Mesendoderm (in vitro differentiated cells): Measurements from ENCODE around the gene NCLN.
"Not testable (repeated sequence)": the region's sequence is repeated elsewhere in the genome, so short reads cannot be mapped to it uniquely, and the experiment has no call there.

ENCODE experiments used
- DNase-seq: peaks from one replicate; pipeline ENCODE4 v3.0.0; 2013
- H2AK5ac ChIP-seq: 2 replicates; pipeline ENCODE4 v1.6.1; 2013; ENCODE audit warnings: low read length, inconsistent platforms
- H2BK120ac ChIP-seq: 2 replicates; pipeline ENCODE4 v1.6.1; 2013; ENCODE audit warnings: low read depth, mild to moderate bottlenecking, low read length, moderate library complexity, mixed read lengths
- H2BK15ac ChIP-seq: replicated peaks from 2 replicates; pipeline ENCODE4 v1.6.1; 2013; ENCODE audit warnings: low read depth, mild to moderate bottlenecking, moderate library complexity
- H2BK5ac ChIP-seq: 2 replicates; pipeline ENCODE4 v1.6.1; 2013; ENCODE audit warnings: low read length, inconsistent platforms
- H3K18ac ChIP-seq: 2 replicates; pipeline ENCODE4 v1.6.1; 2013; ENCODE audit warnings: mild to moderate bottlenecking, low read length, mixed read lengths
- H3K23ac ChIP-seq: one replicate; pipeline ENCODE4 v1.6.1; 2013; ENCODE audit warnings: low read length
- H3K27ac ChIP-seq: 2 replicates; pipeline ENCODE4 v1.5.1; 2013; ENCODE audit warnings: low read depth, mild to moderate bottlenecking, inconsistent platforms, low read length, moderate library complexity
- H3K27me3 ChIP-seq: 2 replicates; pipeline ENCODE4 v1.6.1; 2013; ENCODE audit warnings: low read length, control low read depth, mild to moderate bottlenecking, inconsistent platforms; ENCODE audit not compliant: insufficient read depth, poor library complexity
- H3K36me3 ChIP-seq: 2 replicates; pipeline ENCODE4 v1.6.1; 2013; ENCODE audit warnings: low read length, inconsistent platforms; ENCODE audit not compliant: control insufficient read depth, insufficient read depth
- H3K4ac ChIP-seq: one replicate; pipeline ENCODE4 v1.6.1; 2013; ENCODE audit warnings: low read depth, mild to moderate bottlenecking, low read length, moderate library complexity
- H3K4me1 ChIP-seq: 2 replicates; pipeline ENCODE4 v1.6.1; 2013; ENCODE audit warnings: low read depth, low read length, inconsistent platforms; ENCODE audit not compliant: control insufficient read depth
- H3K4me2 ChIP-seq: 2 replicates; pipeline ENCODE4 v1.6.1; 2013; ENCODE audit warnings: low read length
- H3K4me3 ChIP-seq: 2 replicates; pipeline ENCODE4 v1.5.1; 2013; ENCODE audit warnings: mild to moderate bottlenecking, low read length
- H3K56ac ChIP-seq: one replicate; pipeline ENCODE4 v1.6.1; 2013; ENCODE audit warnings: low read length
- H3K79me1 ChIP-seq: 2 replicates; pipeline ENCODE4 v1.6.1; 2013; ENCODE audit warnings: low read length, inconsistent platforms
- H3K79me2 ChIP-seq: 2 replicates; pipeline ENCODE4 v1.6.1; 2013; ENCODE audit warnings: mild to moderate bottlenecking, low read length; ENCODE audit not compliant: control insufficient read depth, insufficient read depth
- H3K9ac ChIP-seq: 2 replicates; pipeline ENCODE4 v1.6.1; 2013; ENCODE audit warnings: low read length, inconsistent platforms
- H4K5ac ChIP-seq: one replicate; pipeline ENCODE4 v1.6.1; 2013; ENCODE audit warnings: low read length
- H4K8ac ChIP-seq: one replicate; pipeline ENCODE4 v1.6.1; 2013; ENCODE audit warnings: low read depth, mild to moderate bottlenecking, control low read depth, low read length, moderate library complexity
- WGBS: extraction: QIAGEN DNeasy Blood & Tissue Kit; methylation state at CpG from one replicate; pipeline ENCODE4 v1.1.7; 2013; ENCODE audit warnings: low lambda C conversion rate, missing lambda C conversion rate; ENCODE audit not compliant: insufficient coverage; ENCODE audit errors: extremely low coverage; 5-methylcytosine and 5-hydroxymethylcytosine counted together

Gene NCLN

DNA sequence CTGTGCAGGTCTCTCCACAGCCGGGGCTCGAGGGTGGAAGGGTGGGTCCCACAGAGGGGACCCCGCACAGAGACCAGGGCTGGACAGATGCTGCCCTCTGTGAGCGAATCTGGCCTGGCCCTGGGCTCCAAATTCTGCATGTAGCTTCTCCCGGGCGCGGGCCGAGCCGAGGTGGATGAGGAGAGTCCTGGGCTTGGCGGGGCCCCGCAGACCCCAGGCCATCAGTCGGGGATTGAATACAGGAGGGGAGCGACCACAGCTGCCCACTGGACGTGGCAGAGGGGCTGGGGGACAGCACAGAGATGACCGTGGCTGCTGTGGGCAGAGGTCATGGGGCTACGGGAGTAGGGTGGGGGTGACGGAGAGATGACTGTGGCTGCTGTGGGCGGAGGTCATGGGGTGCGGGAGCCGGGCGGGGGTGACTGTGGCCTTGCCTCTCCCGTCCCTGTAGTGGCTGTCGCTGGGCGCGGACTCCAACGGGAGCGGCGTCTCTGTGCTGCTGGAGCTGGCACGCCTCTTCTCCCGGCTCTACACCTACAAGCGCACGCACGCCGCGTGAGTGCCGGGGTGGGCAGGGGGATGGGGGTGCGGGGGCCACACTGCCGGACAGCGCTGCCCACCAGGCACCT lies 15.5 kb downstream of the NCLN start:
- Histone ChIP-seq H3K36me3 (peaks cover 1% of the 10 kb centered on the region), H3K9ac (no peak overlapping the region), H2BK5ac (no peak overlapping the region), H4K8ac (no peak overlapping the region), H2BK120ac (no peak overlapping the region), H3K27ac (no peak overlapping the region), H3K18ac (no peak overlapping the region), H3K23ac (no peak overlapping the region), H2AK5ac (no peak overlapping the region), H4K5ac (no peak overlapping the region), H3K4me3 (no peak overlapping the region), H3K4me2 (no peak overlapping the region), H3K4ac (no peak overlapping the region), H3K79me1 (no peaks in the 10 kb centered on the region), H3K79me2 (no peaks in the 10 kb centered on the region), H3K4me1 (no peaks in the 10 kb centered on the region), H3K56ac (no peak overlapping the region), H3K27me3 (no peaks in the 10 kb centered on the region), H2BK15ac (no peak overlapping the region)
- no CpG with 5 or more reads among the region's 39 CpGs for WGBS
- no peak for DNase-seq

DNA sequence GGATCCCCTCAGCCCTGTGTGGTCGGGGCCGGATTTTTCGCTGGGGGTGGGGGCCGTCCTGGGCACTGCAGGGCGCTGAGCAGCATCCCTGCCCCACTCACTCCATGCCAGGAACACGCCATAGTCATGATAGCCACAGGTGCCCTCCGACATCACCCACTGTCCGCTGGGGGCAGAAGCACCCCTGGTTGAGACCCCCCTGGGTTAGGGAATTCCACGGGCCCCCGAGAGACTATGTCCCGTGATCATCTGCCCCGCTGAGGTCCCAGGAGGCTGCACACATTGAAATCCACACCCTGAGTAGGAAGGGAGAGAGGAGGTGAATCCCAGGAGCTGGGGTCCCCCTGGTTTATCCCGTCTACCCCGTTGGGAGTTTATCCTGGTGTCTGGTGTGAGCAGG lies 16.2 kb downstream of the NCLN start:
- Histone ChIP-seq H4K8ac (no peak overlapping the region), H3K27me3 (no peaks in the 10 kb centered on the region), H3K36me3 (peaks cover 3% of the 10 kb centered on the region), H3K23ac (no peak overlapping the region), H3K4me2 (no peak overlapping the region), H3K27ac (no peak overlapping the region), H3K4me3 (no peak overlapping the region), H2AK5ac (no peak overlapping the region), H3K56ac (no peak overlapping the region), H3K79me1 (no peaks in the 10 kb centered on the region), H4K5ac (no peak overlapping the region), H3K4me1 (no peaks in the 10 kb centered on the region), H2BK120ac (no peak overlapping the region), H2BK15ac (no peak overlapping the region), H2BK5ac (no peak overlapping the region), H3K4ac (no peak overlapping the region), H3K9ac (no peak overlapping the region), H3K79me2 (no peaks in the 10 kb centered on the region), H3K18ac (no peak overlapping the region)
- no CpG with 5 or more reads among the region's 14 CpGs for WGBS
- no peak for DNase-seq

DNA sequence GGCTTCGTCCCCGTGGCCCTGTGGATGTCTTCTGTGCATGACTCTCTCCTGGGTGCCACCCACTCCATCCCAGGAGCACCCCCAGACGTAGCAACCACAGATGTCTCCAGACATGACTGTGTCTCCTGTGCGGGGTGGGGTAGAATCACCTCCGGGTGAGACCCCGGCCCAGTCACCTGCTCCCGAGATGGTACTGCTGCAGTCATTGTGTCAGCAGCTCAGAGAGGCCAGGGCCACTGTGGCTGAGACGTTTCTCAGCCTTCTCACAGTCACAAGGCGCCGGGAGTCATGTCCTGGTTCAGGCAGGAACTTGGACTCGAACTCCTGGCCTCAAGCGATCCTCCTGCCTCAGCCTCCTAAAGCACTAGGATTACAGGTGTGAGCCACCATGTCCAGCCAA lies 16.6 kb downstream of the NCLN start:
- Histone ChIP-seq H4K8ac (no peak overlapping the region), H3K56ac (no peak overlapping the region), H3K4me3 (no peak overlapping the region), H3K4ac (no peak overlapping the region), H4K5ac (no peak overlapping the region), H3K79me2 (no peaks in the 10 kb centered on the region), H3K9ac (no peak overlapping the region), H3K79me1 (no peaks in the 10 kb centered on the region), H3K23ac (no peak overlapping the region), H3K27ac (no peak overlapping the region), H3K27me3 (no peaks in the 10 kb centered on the region), H3K36me3 (peaks cover 3% of the 10 kb centered on the region), H2AK5ac (no peak overlapping the region), H2BK120ac (no peak overlapping the region), H3K18ac (no peak overlapping the region), H2BK15ac (no peak overlapping the region), H3K4me1 (no peaks in the 10 kb centered on the region), H3K4me2 (no peak overlapping the region), H2BK5ac (no peak overlapping the region)
- no peak for DNase-seq
- no CpG with 5 or more reads among the region's 12 CpGs for WGBS

DNA sequence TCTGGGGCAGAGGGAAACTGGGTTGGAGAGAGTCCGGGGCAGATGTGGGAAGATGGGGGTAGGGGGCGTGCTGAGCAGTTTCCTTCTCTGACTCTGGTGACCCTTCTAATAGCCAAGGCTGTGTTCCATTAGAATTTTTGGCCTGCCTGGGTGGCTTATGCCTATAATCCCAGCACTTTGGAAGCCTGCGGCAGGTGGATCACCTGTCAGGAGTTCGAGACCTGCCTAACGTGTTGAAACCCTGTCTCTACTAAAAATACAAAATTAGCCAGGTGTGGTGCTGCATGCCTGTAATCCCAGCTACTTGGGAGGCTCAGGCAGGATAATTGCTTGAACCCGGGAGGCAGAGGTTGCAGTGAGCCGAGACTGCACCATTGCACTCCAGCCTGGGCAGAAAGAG lies 17.2 kb downstream of the NCLN start:
- H3K4ac ChIP-seq, H3K56ac ChIP-seq, H3K36me3 ChIP-seq, H2BK15ac ChIP-seq, DNase-seq, H3K4me3 ChIP-seq, H3K27ac ChIP-seq, H3K18ac ChIP-seq, H3K23ac ChIP-seq, H4K8ac ChIP-seq, H3K27me3 ChIP-seq, H3K79me2 ChIP-seq, H3K9ac ChIP-seq, H2AK5ac ChIP-seq, H2BK5ac ChIP-seq, H4K5ac ChIP-seq, H3K4me2 ChIP-seq, H3K79me1 ChIP-seq, H3K4me1 ChIP-seq, H2BK120ac ChIP-seq: not testable (repeated sequence)
- no CpG with 5 or more reads among the region's 7 CpGs for WGBS

DNA sequence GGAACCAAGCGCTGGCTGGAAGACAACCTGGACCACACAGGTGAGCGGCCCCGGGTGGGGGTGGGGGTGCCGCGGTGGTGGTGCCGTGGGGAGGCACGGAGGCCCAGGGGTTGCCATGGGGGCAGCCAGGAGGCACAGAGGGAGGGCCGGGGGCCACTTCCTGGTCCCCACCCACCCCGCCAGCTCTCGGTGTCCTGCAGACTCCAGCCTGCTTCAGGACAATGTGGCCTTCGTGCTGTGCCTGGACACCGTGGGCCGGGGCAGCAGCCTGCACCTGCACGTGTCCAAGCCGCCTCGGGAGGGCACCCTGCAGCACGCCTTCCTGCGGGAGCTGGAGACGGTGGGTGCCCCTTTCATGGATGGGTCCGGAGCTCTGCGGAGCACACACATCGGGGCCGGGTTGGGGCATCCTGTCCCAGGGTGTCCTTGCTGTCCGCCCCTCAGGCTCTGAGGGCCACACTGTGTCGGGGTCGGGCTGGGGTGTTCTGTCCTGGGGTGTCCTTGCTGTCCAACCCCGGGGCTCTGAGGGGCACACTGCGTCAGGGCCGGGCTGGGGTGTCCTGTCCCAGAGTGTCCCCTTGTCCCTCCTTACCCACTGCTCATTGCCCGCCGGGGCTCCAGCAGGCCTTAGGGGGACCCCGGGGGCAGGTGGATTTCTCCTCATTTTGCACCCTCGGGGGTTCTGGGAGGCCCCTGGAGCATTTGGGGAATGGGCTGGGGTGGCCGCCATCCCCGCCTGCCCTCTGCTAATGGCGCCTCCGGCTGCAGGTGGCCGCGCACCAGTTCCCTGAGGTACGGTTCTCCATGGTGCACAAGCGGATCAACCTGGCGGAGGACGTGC lies 18.3 kb downstream of the NCLN start:
- Histone ChIP-seq H2BK15ac (no peak overlapping the region), H4K5ac (no peak overlapping the region), H3K4me2 (no peak overlapping the region), H3K27me3 (no peaks in the 10 kb centered on the region), H3K23ac (no peak overlapping the region), H3K18ac (no peak overlapping the region), H2BK5ac (no peak overlapping the region), H3K36me3 (peaks cover 5% of the 10 kb centered on the region), H3K79me2 (no peaks in the 10 kb centered on the region), H2AK5ac (no peak overlapping the region), H2BK120ac (no peak overlapping the region), H3K56ac (no peak overlapping the region), H3K27ac (no peak overlapping the region), H3K4me1 (no peaks in the 10 kb centered on the region), H3K79me1 (no peaks in the 10 kb centered on the region), H3K9ac (no peak overlapping the region), H3K4me3 (no peak overlapping the region), H4K8ac (no peak overlapping the region), H3K4ac (no peak overlapping the region)
- no peak for DNase-seq
- no CpG with 5 or more reads among the region's 43 CpGs for WGBS
